Activated naive CD8-positive, alpha-beta T cell treated with anti-CD3 and anti-CD28 coated beads for 36 hours (primary cell): ENCODE data around the gene SPESP1. TPM values are rescaled to one million over a fixed set of nuclear protein-coding genes. Genes with fewer than 3 reads are reported as not detected.

ENCODE experiments used
- DNase-seq: peaks from one replicate; pipeline ENCODE4 v3.0.0; 2021
- H3K27ac Mint-ChIP-seq: one replicate; pipeline ENCODE4 v1.8.0; 2022; ENCODE audit warnings: mild to moderate bottlenecking, moderate library complexity, mixed read lengths
- H3K27me3 Mint-ChIP-seq: one replicate; pipeline ENCODE4 v1.8.0; 2022; ENCODE audit warnings: mild to moderate bottlenecking, mixed read lengths
- H3K36me3 Mint-ChIP-seq: one replicate; pipeline ENCODE4 v1.8.0; 2021; ENCODE audit warnings: mild to moderate bottlenecking, mixed read lengths
- H3K4me1 Mint-ChIP-seq: one replicate; pipeline ENCODE4 v1.8.0; 2021; ENCODE audit warnings: mixed read lengths
- H3K4me3 Mint-ChIP-seq: one replicate; pipeline ENCODE4 v1.8.0; 2022; ENCODE audit warnings: mild to moderate bottlenecking, moderate library complexity, mixed read lengths
- H3K9me3 Mint-ChIP-seq: one replicate; pipeline ENCODE4 v1.8.0; 2022; ENCODE audit warnings: mixed read lengths
- total RNA-seq, 2 experiments: library from RNA; stranded (reverse); gene quantifications; one replicate each; pipeline ENCODE4 v1.2.3, GENCODE V29; 2021

SPESP1 gene
- total RNA-seq, 2 experiments from 2014 or later, result 1.1 to 1.4 TPM

- no peak overlapping the region for H3K4me3 Mint-ChIP-seq
- no peak overlapping the region for H3K27ac Mint-ChIP-seq
- H3K27me3 Mint-ChIP-seq, result peaks cover 3% of the 10 kb centered on the region
- no peak for DNase-seq
- no peaks in the 10 kb centered on the region for H3K9me3 Mint-ChIP-seq
- H3K36me3 Mint-ChIP-seq, result no peaks in the 10 kb centered on the region
- no peaks in the 10 kb centered on the region for H3K4me1 Mint-ChIP-seq
These were observed 63.0 kb downstream of the SPESP1 start for GRCh38 chr15:68993276-68993675.

DNA sequence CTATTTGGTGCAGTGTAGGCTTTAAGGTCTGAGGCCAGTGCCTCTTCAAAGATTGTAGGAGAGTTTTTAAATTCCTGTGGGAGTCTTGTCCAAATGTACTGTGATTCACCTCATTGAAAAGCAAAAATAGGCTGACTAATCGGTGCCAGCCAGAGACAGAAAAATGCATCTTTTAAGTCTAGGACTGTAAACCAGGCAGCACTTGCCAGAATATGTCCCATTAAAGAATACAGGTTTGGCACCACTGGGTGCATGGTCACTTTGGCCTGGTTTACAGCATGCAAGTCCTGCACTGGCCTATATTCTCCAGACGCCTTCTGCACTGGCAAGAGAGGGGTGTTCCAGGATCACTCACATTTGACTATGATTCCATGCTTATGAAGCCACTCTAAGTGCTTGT lies 63.8 kb downstream of the SPESP1 start:
- Mint-ChIP-seq H3K27ac (no peak overlapping the region), H3K4me1 (no peaks in the 10 kb centered on the region), H3K27me3 (peaks cover 6% of the 10 kb centered on the region), H3K9me3 (no peaks in the 10 kb centered on the region), H3K4me3 (no peak overlapping the region), H3K36me3 (no peaks in the 10 kb centered on the region)
- no peak for DNase-seq

DNA sequence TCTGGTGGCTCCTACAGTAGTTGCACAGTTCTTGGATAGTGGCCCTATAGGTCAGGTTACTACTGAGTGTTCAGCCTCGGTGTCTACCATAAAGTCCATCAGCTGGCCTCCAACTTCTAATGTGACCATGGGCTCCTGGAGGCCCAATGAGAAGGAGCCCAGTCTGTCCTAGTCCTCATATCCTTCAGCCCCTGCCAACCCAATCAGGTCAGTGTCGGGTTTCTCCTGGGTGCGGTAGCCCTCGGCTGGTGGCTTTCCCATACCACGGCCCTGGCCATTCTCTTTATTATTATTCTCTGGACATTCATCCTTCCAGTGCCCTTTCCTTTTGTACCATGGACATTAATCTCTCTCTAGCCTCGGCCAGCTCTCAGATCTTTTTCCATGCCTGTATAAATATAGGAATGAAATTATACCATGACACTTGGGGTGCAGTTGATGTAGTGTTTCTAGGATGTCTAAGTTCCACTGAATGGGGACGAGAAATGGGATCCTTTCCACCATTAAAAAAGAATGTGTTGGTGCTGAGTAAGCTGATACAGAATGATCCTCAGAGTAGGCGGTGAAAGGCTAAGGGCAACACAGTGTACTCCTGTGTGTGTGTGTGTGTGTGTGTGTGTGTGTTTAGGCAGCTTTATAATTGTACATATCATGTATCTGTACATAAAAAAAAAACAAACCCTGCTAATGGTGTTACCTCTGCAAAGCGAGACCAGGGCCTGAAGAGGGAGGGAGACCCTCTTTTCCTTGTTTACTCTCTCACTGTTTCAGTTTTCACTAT lies 64.8 kb downstream of the SPESP1 start:
- DNase-seq, result no peak
- Mint-ChIP-seq H3K9me3 (no peaks in the 10 kb centered on the region), H3K36me3 (no peaks in the 10 kb centered on the region), H3K27ac (no peak overlapping the region), H3K4me1 (no peaks in the 10 kb centered on the region), H3K27me3 (peaks cover 11% of the 10 kb centered on the region), H3K4me3 (no peak overlapping the region)

Other genes with a start within 250 kb of the SPESP1 start
- gene ANP32A, start 109.6 kb upstream of the SPESP1 start, total RNA-seq, result 100 to 1,000 TPM; 277 to 295 TPM
- gene NOX5, start 84.2 kb downstream of the SPESP1 start, total RNA-seq, result not detected
- 1 to 10 TPM; 4.6 to 5.0 TPM for gene GLCE, start 230.1 kb downstream of the SPESP1 start, total RNA-seq